ENCODE measurements around the gene CDKL2.

Gene CDKL2

GRCh38 chr4:75637827-75638226, 7.5 kb upstream of the CDKL2 start:
- no peak for DNase-seq

- DNase-seq = no peak
These were observed 6.8 kb upstream of the CDKL2 start for GRCh38 chr4:75637176-75637575.

- no peak for DNase-seq
These were observed 4.6 kb upstream of the CDKL2 start for GRCh38 chr4:75634951-75635350.

- no peak for DNase-seq
These were observed 4.0 kb upstream of the CDKL2 start for GRCh38 chr4:75634281-75634680.

GRCh38 chr4:75633846-75634245, 3.5 kb upstream of the CDKL2 start:
- no peak for DNase-seq

GRCh38 chr4:75630937-75631329, 605 bp upstream of the CDKL2 start:
- no peak for DNase-seq

GRCh38 chr4:75629239-75629638, 1.1 kb downstream of the CDKL2 start:
- DNase-seq = no peak

GRCh38 chr4:75623026-75623425, 7.3 kb downstream of the CDKL2 start:
- DNase-seq = no peak

- no peak for DNase-seq
These were observed 8.6 kb downstream of the CDKL2 start for GRCh38 chr4:75621715-75622114.

GRCh38 chr4:75612306-75612705, 18.0 kb downstream of the CDKL2 start:
- no peak for DNase-seq

- no peak for DNase-seq
These were observed 24.4 kb downstream of the CDKL2 start for GRCh38 chr4:75605928-75606327.

GRCh38 chr4:75599647-75600046, 30.7 kb downstream of the CDKL2 start:
- DNase-seq = no peak

GRCh38 chr4:75598390-75598789, 31.9 kb downstream of the CDKL2 start:
- no peak for DNase-seq

- DNase-seq = no peak
These were observed 34.3 kb downstream of the CDKL2 start for GRCh38 chr4:75596061-75596460.

- no peak for DNase-seq
These were observed 36.9 kb downstream of the CDKL2 start for GRCh38 chr4:75593393-75593792.

- no peak for DNase-seq
These were observed 46.3 kb downstream of the CDKL2 start for GRCh38 chr4:75584067-75584466.

- DNase-seq = no peak
These were observed 62.6 kb downstream of the CDKL2 start for GRCh38 chr4:75567725-75568124.

GRCh38 chr4:75566911-75567310, 63.4 kb downstream of the CDKL2 start:
- DNase-seq = no peak

- no peak for DNase-seq
These were observed 64.8 kb downstream of the CDKL2 start for GRCh38 chr4:75565481-75565880.

GRCh38 chr4:75564023-75564422, 66.3 kb downstream of the CDKL2 start:
- no peak for DNase-seq

- no peak for DNase-seq
These were observed 68.5 kb downstream of the CDKL2 start for GRCh38 chr4:75561789-75562188.

- DNase-seq = no peak
These were observed 72.6 kb downstream of the CDKL2 start for GRCh38 chr4:75557696-75558095.

- DNase-seq = no peak
These were observed 74.8 kb downstream of the CDKL2 start, which contains the start of gene ODAPH for GRCh38 chr4:75555294-75556164. Gene ODAPH, plus strand, starts transcription at chr4:75556066. Its CDS starts 17 bp downstream, at chr4:75556083.

GRCh38 chr4:75552452-75552851, 77.9 kb downstream of the CDKL2 start:
- DNase-seq = no peak

GRCh38 chr4:75549019-75549418, 81.3 kb downstream of the CDKL2 start:
- DNase-seq = no peak
